ENCODE measurements around the gene RAD54L.
"Not testable (repeated sequence)": the region's sequence is repeated elsewhere in the genome, so short reads cannot be mapped to it uniquely, and the experiment has no call there.

Gene RAD54L

DNA sequence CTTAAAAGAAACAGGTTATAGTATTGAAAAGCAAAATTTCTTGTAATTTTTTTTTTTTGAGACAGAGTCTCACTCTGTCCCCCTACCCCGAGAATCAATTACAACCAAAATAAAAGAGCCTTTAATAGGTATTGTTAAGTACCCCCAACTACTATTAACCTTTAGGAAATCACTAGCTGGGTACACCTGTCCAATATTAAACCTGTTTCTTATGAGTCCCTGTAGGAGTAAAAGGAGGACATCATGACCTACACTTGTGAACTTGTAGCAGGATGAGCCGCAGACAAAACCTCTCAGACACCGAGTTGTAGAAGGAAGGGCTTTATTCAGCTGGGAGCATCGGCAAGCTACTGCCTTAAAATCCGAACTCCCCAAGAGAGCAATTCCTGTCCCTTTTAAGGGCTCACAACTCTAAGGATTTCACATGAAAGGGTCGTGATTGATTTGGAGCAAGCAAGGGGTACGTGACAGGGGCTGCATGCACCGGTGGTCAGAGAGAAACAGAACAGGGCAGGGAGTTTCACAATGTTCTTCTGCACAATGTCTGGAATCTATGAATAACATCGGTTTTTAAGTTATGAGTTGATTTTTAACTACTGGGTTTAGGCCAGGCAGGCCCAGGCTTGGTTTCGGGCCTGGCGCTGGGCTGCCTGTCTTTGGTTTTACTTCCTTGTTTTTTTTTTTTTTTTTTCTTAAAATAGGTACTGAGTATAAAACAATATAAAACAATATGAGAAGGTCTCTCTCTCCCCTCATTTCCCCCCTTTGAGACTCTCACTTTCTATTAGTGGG lies 77.9 kb downstream of the RAD54L start:
- not testable (repeated sequence) for DNase-seq

Data from NCI-H345 (cell line).